HG03095 (cell line): ENCODE measurements around the gene CDKL2.

ENCODE experiments used
- ATAC-seq: cut with Tn5 transposase; IDR thresholded peaks from one replicate; pipeline ENCODE4 v1.9.1; 2021; ENCODE audit warnings: moderate library complexity; ENCODE audit not compliant: unreplicated experiment

CDKL2 gene

GRCh38 chr4:75643651-75644050 lies 13.3 kb upstream of the CDKL2 start:
- no peak for ATAC-seq

DNA sequence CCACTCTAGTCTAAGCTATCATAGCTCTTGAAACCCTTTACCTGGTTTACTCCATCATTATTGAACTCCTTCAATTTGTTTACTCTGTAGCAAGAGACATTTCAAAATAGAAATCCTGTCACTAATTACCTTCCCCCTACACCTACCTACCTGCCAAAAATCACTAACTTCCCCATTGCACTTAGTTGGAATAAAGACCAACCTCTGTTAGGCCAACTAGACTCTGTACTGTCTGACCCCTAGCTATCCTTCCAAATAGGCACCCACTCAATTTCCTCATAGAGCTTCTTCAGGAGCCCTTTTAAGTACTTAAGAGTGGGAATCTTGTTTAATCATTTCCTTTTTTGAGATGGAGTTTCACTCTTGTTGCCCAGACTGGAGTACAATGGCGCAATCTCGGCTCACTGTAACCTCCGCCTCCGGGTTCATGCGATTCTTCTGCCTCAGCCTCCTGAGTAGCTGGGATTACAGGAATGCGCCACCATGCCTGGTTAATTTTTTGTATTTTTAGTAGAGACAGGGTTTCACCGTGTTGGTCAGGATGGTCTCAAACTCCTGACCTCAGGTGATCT lies 8.9 kb upstream of the CDKL2 start:
- ATAC-seq, result no peak

GRCh38 chr4:75637827-75638226 lies 7.5 kb upstream of the CDKL2 start:
- ATAC-seq, result no peak

- no peak for ATAC-seq
Measured at GRCh38 chr4:75637176-75637575, 6.8 kb upstream of the CDKL2 start.

DNA sequence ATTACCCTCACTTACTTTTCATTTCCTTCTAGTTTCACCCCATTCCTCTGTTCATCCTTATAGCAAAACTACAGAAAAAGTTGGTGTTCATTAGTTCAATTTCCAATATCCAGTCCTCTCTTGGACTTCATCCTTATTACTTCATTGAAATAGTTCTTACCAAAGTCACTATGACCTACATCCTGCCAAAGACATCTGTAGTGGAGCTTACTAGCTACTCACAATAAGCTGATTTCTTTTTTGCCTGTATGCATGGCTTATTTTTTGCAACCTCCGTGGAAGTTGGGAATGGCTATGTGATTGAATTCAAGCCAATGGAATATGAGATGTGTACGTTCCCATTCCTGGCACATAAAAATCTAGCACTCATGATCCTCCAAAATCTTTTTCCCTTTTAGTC lies 4.6 kb upstream of the CDKL2 start:
- no peak for ATAC-seq

DNA sequence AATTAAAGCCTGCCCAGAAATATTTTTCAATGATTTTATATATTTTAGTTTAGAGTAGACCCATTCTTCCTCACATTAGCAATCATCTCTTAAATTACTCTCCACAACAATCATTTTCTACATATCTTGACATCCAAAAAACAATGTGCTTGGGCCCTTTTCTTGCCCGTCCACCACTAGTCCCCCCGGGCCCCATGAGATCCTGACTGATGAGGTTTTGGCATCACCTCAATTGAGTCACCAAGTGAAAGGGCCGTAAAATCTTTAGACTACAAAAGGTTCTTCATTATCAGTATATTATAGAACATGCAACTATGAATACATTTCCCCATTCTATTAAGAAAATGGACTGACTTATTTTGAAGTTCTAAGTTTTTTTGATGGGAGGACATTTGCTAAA lies 4.0 kb upstream of the CDKL2 start:
- no peak for ATAC-seq

DNA sequence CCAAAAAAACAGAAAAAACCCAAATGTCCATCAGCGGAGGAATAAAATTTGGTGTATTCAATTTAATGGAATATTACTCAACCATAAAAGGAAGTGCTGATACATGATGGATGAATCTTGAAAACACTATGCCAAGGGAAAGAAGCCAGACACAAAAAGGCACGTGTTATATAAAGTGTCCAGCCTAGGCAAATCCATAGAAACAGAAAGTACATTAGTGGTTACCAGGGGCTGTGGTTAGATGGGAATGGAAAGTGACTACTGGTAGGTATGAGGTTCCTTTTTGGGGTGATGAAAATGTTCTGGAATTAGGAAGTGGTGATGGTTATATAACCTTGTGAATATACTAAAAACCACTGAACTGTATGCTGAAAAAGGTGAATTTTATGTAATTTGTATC lies 3.5 kb upstream of the CDKL2 start:
- ATAC-seq, result no peak

DNA sequence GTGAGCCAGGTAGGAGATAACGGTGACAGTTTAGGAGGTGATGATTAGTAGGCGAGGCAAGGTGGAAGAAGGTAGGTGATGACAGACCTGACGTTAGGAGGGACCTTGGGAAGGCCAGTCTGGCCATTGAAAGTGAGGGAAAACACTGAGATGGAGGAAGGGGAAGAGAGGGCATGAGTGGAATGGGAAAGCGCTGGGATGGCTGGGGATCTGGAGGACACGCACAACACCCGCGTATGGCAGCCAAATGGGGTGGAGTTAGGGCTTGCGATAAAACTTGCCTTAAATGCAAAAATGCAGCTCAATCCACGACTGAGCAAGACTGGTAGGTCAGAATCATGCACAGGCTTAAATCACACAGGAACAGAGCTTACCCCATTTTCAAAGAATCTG lies 605 bp upstream of the CDKL2 start:
- ATAC-seq, result no peak

DNA sequence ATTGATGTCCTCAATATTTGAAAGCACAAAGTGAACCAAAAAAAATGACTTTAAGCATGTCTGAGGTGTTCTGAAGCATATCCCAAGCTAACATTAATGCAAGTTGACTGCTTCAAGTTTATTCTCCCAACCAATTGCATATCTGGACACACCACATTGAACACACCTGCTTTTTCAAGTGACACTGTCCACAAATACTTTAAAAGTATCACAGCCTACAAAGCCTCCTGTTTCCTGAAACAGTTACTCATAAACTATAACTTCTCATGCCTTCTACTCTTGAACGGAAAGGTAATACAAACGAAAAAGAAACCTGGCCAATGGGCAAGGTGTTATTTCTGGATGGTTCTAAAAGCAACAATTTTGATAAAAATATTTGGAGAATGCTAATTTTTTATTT lies 1.1 kb downstream of the CDKL2 start:
- no peak for ATAC-seq

GRCh38 chr4:75623026-75623425 lies 7.3 kb downstream of the CDKL2 start:
- no peak for ATAC-seq

- ATAC-seq, result no peak
Measured at GRCh38 chr4:75621715-75622114, 8.6 kb downstream of the CDKL2 start.

GRCh38 chr4:75612306-75612705 lies 18.0 kb downstream of the CDKL2 start:
- ATAC-seq, result no peak

- no peak for ATAC-seq
Measured at GRCh38 chr4:75605928-75606327, 24.4 kb downstream of the CDKL2 start.

DNA sequence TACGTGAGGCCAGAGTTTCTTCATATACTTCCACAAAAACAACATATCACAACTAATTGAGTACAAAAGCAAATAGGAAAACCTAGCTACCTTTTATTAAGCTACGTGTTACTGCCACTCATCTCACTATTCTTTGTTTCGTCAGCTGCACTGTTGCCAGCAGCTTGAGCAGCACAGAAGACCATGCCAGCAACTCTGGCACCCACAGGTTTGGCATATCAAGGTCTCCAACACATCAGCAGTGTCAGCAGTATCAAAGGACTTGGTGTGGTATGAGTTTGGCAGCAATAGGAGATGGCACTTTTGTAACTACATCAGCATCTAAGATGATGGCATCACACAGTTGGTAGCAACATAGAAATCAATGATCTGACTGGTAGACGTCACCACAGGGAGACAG lies 30.7 kb downstream of the CDKL2 start:
- ATAC-seq, result no peak

- ATAC-seq, result no peak
Measured at GRCh38 chr4:75598390-75598789, 31.9 kb downstream of the CDKL2 start.

GRCh38 chr4:75596061-75596460 lies 34.3 kb downstream of the CDKL2 start:
- no peak for ATAC-seq

- ATAC-seq, result no peak
Measured at GRCh38 chr4:75593393-75593792, 36.9 kb downstream of the CDKL2 start.

DNA sequence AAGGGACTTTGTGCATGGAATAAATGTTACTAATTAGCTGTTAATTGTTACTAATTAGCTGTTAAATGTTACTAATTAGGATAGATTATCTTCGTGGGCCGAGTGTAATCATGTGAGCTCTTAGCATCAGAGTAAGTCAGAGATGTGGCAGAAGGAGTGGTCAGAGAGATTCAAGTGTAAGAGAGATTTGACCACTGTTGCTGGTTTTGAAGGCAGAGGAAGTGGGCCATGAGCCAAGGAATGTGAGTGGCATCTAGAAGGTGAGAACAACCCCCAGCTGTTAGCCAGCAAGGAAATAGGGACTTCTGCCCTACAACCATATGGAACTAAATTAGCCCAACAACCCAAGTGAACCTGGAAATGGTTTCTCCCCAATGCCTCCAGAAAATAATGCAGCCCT lies 46.3 kb downstream of the CDKL2 start:
- ATAC-seq, result no peak

DNA sequence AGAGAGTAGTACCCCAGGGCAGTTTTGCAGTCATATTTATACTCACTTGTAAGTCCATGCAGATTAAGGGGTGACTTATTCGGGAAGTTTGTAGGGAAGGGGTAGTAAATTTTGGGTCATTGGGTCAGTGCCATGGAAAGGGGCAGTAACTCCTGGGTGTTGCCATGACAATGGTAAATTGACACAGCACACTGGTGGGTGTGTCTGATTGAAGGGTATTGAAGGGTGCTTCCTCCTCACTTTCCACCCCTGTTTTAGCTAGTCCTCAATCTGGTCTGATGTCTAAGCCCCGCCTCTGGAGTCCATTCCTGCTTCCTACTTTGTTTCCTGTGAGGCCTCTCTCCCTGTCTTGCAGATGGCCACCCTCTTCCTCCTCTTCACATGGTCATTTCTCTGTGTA lies 62.6 kb downstream of the CDKL2 start:
- ATAC-seq, result no peak

- ATAC-seq, result no peak
Measured at GRCh38 chr4:75566911-75567310, 63.4 kb downstream of the CDKL2 start.

GRCh38 chr4:75565481-75565880 lies 64.8 kb downstream of the CDKL2 start:
- no peak for ATAC-seq

DNA sequence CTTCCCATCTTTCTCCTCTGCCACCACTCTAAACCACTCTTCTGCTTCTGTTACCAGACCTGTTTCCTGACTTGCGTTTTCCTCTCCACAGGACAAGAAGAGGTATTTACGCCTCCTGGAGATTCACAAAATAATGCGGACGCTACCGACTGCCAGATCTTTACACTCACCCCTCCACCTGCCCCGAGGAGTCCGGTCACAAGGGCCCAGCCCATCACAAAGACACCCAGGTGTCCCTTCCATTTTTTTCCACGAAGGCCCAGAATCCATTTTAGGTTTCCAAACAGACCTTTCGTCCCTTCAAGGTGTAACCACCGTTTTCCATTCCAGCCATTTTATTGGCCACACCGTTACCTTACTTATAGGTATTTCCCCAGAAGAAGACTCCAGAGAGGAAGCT lies 66.3 kb downstream of the CDKL2 start:
- ATAC-seq, result no peak

DNA sequence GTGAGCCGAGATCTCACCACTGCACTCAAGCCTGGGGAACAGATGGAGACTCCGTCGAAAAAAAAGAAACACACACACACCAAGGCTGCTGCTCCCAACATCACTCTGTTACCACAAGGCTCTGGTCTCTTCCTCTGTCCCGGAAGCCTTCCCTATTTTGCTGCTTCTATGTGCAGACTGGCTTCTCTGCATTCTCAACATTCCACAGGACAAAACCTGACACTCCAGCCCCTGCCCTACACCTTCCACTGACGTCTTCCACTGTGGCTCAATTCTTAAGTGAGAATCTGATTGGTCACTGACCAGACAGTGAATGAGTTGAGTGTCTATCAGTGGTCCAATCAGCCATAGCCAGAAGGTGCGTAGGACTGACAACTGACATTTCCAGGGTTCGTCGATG lies 68.5 kb downstream of the CDKL2 start:
- ATAC-seq, result no peak

DNA sequence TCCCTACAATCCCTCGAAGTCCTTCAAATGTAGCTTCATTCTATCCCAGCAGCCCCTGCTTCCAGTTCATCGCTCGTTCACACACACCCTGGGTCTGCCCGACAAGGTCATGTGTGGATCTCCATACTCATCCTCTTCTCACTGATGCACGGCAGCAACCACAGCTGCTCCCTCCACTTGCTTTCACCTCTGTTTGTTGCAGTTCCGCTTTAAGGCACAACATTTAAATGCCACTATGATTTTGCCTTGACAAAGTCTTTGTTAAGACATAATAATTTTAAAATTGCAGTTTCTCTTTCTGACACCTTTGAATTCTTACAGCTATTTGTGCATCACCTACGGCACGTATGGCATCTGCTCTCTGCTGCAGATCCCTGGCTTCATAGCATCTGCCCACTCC lies 72.6 kb downstream of the CDKL2 start:
- no peak for ATAC-seq
